ENCODE results near the gene BLM. TPM values are rescaled to one million over a fixed set of nuclear protein-coding genes. Genes with fewer than 3 reads are reported as not detected.

BLM gene
- total RNA-seq, 1 experiment from 2014 or later, result 15.6 TPM

DNA sequence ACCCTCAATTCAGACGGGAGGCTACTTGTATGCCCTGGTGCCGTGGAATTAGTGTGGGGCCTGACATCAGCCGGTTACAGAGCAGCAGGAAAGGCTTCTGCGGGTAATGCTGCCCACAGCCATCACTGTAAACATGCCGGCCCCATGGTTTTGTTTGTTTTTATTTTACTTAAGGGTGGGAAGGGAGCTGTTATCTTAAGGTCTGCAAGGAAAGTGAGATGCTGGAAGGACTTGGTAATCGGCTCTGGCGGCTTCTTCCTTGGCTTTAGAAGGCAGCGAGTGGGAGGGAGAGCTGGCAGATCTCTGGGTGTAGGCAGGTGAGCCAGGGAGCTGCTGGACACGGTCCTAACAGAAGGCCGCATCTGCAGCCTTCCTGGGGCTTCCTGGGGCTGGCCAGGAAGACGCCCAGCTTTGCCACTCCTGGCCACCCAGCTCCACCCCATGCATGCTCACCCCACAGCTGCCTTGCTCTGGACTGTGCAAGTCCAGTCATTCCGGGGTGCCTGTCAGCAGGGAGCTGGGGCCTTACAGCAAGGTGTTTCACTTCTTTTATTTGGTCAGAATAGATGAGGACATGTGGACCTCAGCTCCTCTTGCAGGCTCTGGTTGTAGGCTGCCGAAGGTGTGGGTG lies 97.2 kb downstream of the BLM start:
- POLR2A ChIA-PET, result no interaction called here
- no peaks in the 10 kb centered on the region for H3K27me3 Mint-ChIP-seq (ENCODE audit: insufficient read depth, unreplicated experiment)
- no peaks in the 10 kb centered on the region for H3K27me3 ChIP-seq (replicated peaks; ENCODE audit: control insufficient read depth, insufficient read depth, low read length)
- no peak for DNase-seq
- H3K4me3 Mint-ChIP-seq (ENCODE audit: unreplicated experiment), result no peak overlapping the region
- H3K9me3 Mint-ChIP-seq (ENCODE audit: unreplicated experiment), result no peaks in the 10 kb centered on the region
- intact Hi-C loops (cut with micrococcal nuclease; ENCODE audit: unreplicated experiment), result no loop called here
- no peaks in the 10 kb centered on the region for H3K9me3 ChIP-seq
- H3K4me3 ChIP-seq (ENCODE audit: low read depth, low read length), result no peak overlapping the region
- BruUV-seq (replicated peaks), result no TSS peak
- no peaks in the 10 kb centered on the region for H3K36me3 Mint-ChIP-seq (ENCODE audit: insufficient read depth, unreplicated experiment)
- no peak overlapping the region for H3K27ac Mint-ChIP-seq (ENCODE audit: unreplicated experiment)
- no peaks in the 10 kb centered on the region for H3K4me1 ChIP-seq
- TF ChIP-seq, protein P1, sequence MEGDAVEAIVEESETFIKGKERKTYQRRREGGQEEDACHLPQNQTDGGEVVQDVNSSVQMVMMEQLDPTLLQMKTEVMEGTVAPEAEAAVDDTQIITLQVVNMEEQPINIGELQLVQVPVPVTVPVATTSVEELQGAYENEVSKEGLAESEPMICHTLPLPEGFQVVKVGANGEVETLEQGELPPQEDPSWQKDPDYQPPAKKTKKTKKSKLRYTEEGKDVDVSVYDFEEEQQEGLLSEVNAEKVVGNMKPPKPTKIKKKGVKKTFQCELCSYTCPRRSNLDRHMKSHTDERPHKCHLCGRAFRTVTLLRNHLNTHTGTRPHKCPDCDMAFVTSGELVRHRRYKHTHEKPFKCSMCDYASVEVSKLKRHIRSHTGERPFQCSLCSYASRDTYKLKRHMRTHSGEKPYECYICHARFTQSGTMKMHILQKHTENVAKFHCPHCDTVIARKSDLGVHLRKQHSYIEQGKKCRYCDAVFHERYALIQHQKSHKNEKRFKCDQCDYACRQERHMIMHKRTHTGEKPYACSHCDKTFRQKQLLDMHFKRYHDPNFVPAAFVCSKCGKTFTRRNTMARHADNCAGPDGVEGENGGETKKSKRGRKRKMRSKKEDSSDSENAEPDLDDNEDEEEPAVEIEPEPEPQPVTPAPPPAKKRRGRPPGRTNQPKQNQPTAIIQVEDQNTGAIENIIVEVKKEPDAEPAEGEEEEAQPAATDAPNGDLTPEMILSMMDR (IDR thresholded peaks at IDR 0.05; ENCODE audit: insufficient read depth in 1 of 2, low read depth in 1 of 2, low read length in 1 of 2, severe bottlenecking in 1 of 2, unreplicated experiment in 1 of 2), result no peak
- CTCF ChIA-PET, result no interaction called here
- H3K36me3 ChIP-seq (ENCODE audit: control insufficient read depth, insufficient read depth, low read length), result no peaks in the 10 kb centered on the region
- no peaks in the 10 kb centered on the region for H3K4me1 Mint-ChIP-seq (ENCODE audit: low read depth, unreplicated experiment)

DNA sequence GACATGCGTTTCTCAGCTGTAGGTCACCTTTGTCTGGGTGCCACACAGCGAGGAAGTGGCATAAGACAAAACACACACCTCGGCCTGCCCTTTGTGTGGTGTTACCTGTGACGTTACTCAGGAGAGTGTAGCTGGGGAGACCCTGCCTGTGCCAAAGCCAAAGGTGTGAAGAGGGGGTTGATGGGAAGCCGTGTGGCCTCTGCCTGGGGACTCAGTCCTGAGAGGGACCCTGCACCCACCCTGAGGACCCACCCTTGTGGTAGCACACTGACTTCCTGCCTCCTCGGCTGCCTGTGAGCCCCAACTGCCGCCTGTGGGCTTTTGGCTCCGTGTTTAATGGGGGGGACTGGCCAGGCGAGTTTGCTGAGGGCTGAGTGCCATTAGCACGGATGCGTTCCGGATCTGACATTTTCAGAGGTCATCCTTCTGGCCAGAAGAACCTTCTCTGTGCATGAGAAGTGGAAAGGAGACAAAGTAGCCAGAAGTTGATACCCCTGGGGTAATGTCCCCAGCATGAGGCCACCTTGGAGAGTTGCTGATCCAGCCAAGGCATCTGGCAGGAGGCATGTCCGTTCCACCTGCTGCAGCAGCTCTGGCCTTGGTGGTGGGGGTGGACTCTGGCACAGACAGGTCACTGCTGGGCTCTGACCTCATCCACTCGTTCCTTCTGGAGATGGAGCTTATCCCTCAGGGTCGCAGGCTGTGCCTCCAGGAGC lies 99.4 kb downstream of the BLM start:
- POLR2A ChIA-PET, result no interaction called here
- TF ChIP-seq, protein P1 (IDR thresholded peaks at IDR 0.05; ENCODE audit: insufficient read depth in 1 of 2, low read depth in 1 of 2, low read length in 1 of 2, severe bottlenecking in 1 of 2, unreplicated experiment in 1 of 2), result no peak

DNA sequence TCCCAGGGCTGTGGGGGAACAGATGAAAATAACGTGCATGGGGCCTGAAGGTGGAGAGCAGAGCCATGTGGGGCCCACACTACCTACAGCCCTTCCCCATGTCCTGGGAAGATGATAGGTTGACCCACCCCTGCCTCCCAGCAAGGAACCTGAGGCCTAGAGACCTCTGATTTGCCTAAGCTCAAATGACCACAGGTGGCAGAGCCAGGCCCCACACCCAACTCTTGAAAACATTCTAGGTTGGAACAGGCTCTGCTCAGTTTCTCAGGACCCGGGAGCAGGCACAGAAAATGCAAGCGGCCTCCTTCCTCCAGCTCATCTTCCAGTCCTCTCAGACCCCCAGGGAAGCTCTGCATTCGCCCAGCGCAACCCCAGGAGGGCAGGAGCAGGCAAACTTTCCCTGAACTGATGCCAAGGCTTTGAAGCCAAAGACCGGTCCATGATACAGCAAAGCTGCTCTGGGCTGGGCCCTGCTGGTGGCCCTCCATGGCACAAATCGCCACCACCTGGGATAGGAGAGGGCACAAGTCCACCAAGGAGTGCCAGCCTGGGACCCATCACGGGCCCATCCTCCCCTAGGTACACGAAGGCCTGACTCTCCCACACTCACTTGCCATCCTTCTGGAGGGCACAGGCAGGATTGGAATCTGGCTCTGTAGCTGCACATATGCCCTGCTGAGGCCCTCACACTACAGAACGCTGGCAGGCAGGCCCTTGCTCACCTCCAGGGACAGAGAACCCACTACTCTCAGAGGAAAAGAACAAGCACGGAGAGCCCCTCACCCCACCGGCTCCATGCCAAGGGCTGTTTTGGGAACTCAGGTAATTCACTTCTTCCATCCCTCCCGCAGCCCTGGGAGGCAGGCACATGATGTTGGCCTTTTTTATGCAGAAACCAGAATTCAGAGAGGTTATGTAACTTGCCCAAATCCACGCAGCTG lies 100.2 kb downstream of the BLM start:
- no peaks in the 10 kb centered on the region for H3K9me3 ChIP-seq
- Mint-ChIP-seq H3K9me3 (ENCODE audit: unreplicated experiment) (no peaks in the 10 kb centered on the region), H3K36me3 (ENCODE audit: insufficient read depth, unreplicated experiment) (no peaks in the 10 kb centered on the region), H3K27me3 (ENCODE audit: insufficient read depth, unreplicated experiment) (no peaks in the 10 kb centered on the region), H3K4me3 (ENCODE audit: unreplicated experiment) (no peak overlapping the region), H3K27ac (ENCODE audit: unreplicated experiment) (no peak overlapping the region), H3K4me1 (ENCODE audit: low read depth, unreplicated experiment) (no peaks in the 10 kb centered on the region)
- intact Hi-C loops (cut with micrococcal nuclease; ENCODE audit: unreplicated experiment), result no loop called here
- H3K36me3 ChIP-seq (ENCODE audit: control insufficient read depth, insufficient read depth, low read length), result no peaks in the 10 kb centered on the region
- TF ChIP-seq, protein P1 (IDR thresholded peaks at IDR 0.05; ENCODE audit: insufficient read depth in 1 of 2, low read depth in 1 of 2, low read length in 1 of 2, severe bottlenecking in 1 of 2, unreplicated experiment in 1 of 2), result no peak
- no peaks in the 10 kb centered on the region for H3K27me3 ChIP-seq (replicated peaks; ENCODE audit: control insufficient read depth, insufficient read depth, low read length)
- H3K4me1 ChIP-seq, result no peaks in the 10 kb centered on the region
- no peak overlapping the region for H3K4me3 ChIP-seq (ENCODE audit: low read depth, low read length)
- BruUV-seq (replicated peaks), result no TSS peak
- POLR2A ChIA-PET, result no interaction called here
- CTCF ChIA-PET, result interaction anchor here (0.6 to 1.3 kb wide), 3 partner anchors 10 to 134 kb away, joined by 3 to 4 read pairs (median 3); no protein-coding TSS in a partner anchor
- no peak for DNase-seq

More for the DNA sequence above, 99.4 kb downstream of the BLM start:
- no peak overlapping the region for H3K4me3 Mint-ChIP-seq (ENCODE audit: unreplicated experiment)
- no peaks in the 10 kb centered on the region for H3K36me3 Mint-ChIP-seq (ENCODE audit: insufficient read depth, unreplicated experiment)
- intact Hi-C loops (cut with micrococcal nuclease; ENCODE audit: unreplicated experiment), result no loop called here
- CTCF ChIA-PET, result interaction anchor here (0.7 kb wide), 1 partner anchor 10 kb away, joined by 3 read pairs; no protein-coding TSS in a partner anchor
- no peaks in the 10 kb centered on the region for H3K27me3 ChIP-seq (replicated peaks; ENCODE audit: control insufficient read depth, insufficient read depth, low read length)
- H3K4me1 ChIP-seq, result no peaks in the 10 kb centered on the region
- no TSS peak for BruUV-seq (replicated peaks)
- no peaks in the 10 kb centered on the region for H3K36me3 ChIP-seq (ENCODE audit: control insufficient read depth, insufficient read depth, low read length)
- DNase-seq, result no peak
- no peaks in the 10 kb centered on the region for H3K9me3 ChIP-seq
- no peaks in the 10 kb centered on the region for H3K9me3 Mint-ChIP-seq (ENCODE audit: unreplicated experiment)
- no peak overlapping the region for H3K27ac Mint-ChIP-seq (ENCODE audit: unreplicated experiment)
- no peaks in the 10 kb centered on the region for H3K4me1 Mint-ChIP-seq (ENCODE audit: low read depth, unreplicated experiment)
- no peak overlapping the region for H3K4me3 ChIP-seq (ENCODE audit: low read depth, low read length)
- no peaks in the 10 kb centered on the region for H3K27me3 Mint-ChIP-seq (ENCODE audit: insufficient read depth, unreplicated experiment)
